WERI-Rb-1 (cell line): ENCODE results near the gene CCDC107.

Experiments used
- DNase-seq: peaks from one replicate; pipeline ENCODE4 v3.0.0-alpha.2; 2020
- H3K27ac ChIP-seq: fragments of 250-450 bp; sonication (Bioruptor Pico); 2 replicates; pipeline ENCODE4 v1.5.1; 2020; ENCODE audit warnings: mild to moderate bottlenecking, moderate library complexity
- H3K27me3 ChIP-seq: fragments of 250-450 bp; sonication (Bioruptor Pico); 2 replicates; pipeline ENCODE4 v1.5.1; 2021; ENCODE audit warnings: mild to moderate bottlenecking, low read depth, moderate library complexity; ENCODE audit not compliant: insufficient read depth, severe bottlenecking
- H3K36me3 ChIP-seq: fragments of 250-450 bp; sonication (Bioruptor Pico); 2 replicates; pipeline ENCODE4 v1.5.1; 2020; ENCODE audit warnings: mild to moderate bottlenecking, moderate library complexity
- H3K4me3 ChIP-seq: 2 replicates; pipeline ENCODE4 v1.5.1; 2011; ENCODE audit warnings: low read depth, mild to moderate bottlenecking, control low read depth, low read length
- H3K9me3 ChIP-seq: fragments of 250-450 bp; sonication (Bioruptor Pico); 2 replicates; pipeline ENCODE4 v1.5.1; 2021; ENCODE audit warnings: mild to moderate bottlenecking, moderate library complexity; ENCODE audit not compliant: severe bottlenecking
- TF ChIP-seq, protein P1 (sequence below): IDR thresholded peaks from 2 replicates; pipeline ENCODE4 v1.5.1; 2011; ENCODE audit warnings: low read depth, mild to moderate bottlenecking, control low read depth, inconsistent platforms, low read length

CCDC107 gene

GRCh38 chr9:35687972-35688557, 30.0 kb downstream of the CCDC107 start:
- Histone ChIP-seq H3K9me3 (no peaks in the 10 kb centered on the region), H3K27me3 (no peaks in the 10 kb centered on the region), H3K36me3 (no peaks in the 10 kb centered on the region), H3K27ac (no peak overlapping the region), H3K4me3 (no peak overlapping the region)
- TF ChIP-seq, protein P1, sequence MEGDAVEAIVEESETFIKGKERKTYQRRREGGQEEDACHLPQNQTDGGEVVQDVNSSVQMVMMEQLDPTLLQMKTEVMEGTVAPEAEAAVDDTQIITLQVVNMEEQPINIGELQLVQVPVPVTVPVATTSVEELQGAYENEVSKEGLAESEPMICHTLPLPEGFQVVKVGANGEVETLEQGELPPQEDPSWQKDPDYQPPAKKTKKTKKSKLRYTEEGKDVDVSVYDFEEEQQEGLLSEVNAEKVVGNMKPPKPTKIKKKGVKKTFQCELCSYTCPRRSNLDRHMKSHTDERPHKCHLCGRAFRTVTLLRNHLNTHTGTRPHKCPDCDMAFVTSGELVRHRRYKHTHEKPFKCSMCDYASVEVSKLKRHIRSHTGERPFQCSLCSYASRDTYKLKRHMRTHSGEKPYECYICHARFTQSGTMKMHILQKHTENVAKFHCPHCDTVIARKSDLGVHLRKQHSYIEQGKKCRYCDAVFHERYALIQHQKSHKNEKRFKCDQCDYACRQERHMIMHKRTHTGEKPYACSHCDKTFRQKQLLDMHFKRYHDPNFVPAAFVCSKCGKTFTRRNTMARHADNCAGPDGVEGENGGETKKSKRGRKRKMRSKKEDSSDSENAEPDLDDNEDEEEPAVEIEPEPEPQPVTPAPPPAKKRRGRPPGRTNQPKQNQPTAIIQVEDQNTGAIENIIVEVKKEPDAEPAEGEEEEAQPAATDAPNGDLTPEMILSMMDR: no peak
- no peak for DNase-seq

- Histone ChIP-seq H3K4me3 (no peak overlapping the region), H3K9me3 (no peaks in the 10 kb centered on the region), H3K36me3 (no peaks in the 10 kb centered on the region), H3K27me3 (no peaks in the 10 kb centered on the region), H3K27ac (peak overlapping the region; percentile 38)
- TF ChIP-seq, protein P1: no peak
- DNase-seq: no peak
These were observed 30.8 kb downstream of the CCDC107 start for GRCh38 chr9:35688558-35689541.

DNA sequence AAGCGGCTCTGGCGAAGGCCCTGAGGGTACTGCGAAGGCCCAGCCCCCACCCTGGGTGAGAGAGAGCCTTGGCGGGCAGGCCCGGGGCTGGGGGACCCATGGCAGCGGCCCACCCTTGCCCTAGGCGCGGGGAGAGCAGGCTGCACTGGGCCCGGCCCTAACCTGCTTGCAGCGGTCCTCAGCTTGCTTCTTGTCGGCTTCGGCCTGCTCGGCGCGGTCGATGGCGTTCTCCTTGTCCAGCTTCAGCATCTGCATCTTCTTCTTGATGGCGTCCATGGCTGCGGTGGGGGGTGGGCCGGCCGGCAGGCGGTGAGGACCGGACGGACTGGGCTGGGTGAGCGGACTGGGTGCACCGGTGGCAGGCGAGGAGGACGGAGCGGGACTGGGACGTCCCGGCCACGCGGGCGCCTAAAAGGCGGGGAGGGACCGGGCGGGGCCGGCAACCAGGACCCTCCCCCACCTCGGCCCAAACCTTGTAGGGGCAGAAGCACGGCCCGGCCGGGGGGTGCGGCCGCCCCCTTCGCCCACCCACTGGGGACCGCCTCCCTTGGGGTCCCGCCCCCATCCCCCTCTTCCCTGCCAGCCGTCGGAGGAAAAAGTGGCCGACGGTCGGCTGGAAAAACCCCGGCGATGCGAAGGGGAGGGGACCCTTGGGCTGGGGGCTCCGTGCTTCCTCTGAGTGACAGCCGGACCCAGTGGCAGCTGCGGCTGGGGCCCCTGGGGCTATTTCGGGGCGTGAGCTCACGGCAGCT, 31.6 kb downstream of the CCDC107 start, which contains the start of gene TPM2:
TSS of gene TPM2 (minus strand) at position 384 of the 752 bp plus-strand sequence. CDS start at position 276, 108 bp downstream.
- Histone ChIP-seq H3K36me3 (no peaks in the 10 kb centered on the region), H3K4me3 (peak within 1 kb of the TSS; percentile 65), H3K27me3 (no peaks in the 10 kb centered on the region), H3K27ac (peak within 1 kb of the TSS; percentile 38), H3K9me3 (no peaks in the 10 kb centered on the region)
- DNase-seq: no peak
- TF ChIP-seq, protein P1: no peak

DNA sequence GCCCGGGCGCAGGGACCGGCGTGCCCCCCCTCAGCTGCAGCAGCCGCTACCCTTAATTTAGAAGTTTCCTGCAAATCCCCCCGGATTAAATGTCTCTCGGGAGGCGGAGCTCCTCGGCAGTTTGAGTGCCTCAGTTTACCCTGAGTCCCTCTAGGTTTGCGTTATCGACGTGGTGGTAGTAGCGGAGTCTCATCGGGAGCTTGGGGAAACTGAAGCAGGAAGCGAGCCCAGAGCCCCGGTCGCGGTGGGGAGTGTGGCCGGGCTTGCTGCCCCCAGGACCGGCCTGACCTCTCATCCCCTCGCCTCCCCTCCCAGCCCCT, 32.2 kb downstream of the CCDC107 start:
- Histone ChIP-seq H3K9me3 (no peaks in the 10 kb centered on the region), H3K4me3 (peak overlapping the region; percentile 65), H3K27ac (no peak overlapping the region), H3K36me3 (no peaks in the 10 kb centered on the region), H3K27me3 (no peaks in the 10 kb centered on the region)
- no peak for DNase-seq
- TF ChIP-seq, protein P1: no peak

- H3K36me3 ChIP-seq: peaks cover 2% of the 10 kb centered on the region
- H3K27ac ChIP-seq: no peak overlapping the region
These were observed 32.7 kb downstream of the CCDC107 start for GRCh38 chr9:35690614-35691333.

More at GRCh38 chr9:35690614-35691333, 32.7 kb downstream of the CCDC107 start:
- TF ChIP-seq, protein P1: no peak
- DNase-seq: peak; percentile 56
- Histone ChIP-seq H3K9me3 (no peaks in the 10 kb centered on the region), H3K4me3 (peak overlapping the region; percentile 65), H3K27me3 (no peaks in the 10 kb centered on the region)
